Mucosa of descending colon (tissue), 3 donors: ENCODE measurements around the gene DNAI2. TPM values are rescaled to one million over a fixed set of nuclear protein-coding genes. Genes with fewer than 3 reads are reported as not detected.

Source experiments
- ATAC-seq: fragments of 200-7000 bp; cut with Tn5 transposase; one replicate; pipeline ENCODE4 v1.9.1; 2020; ENCODE audit warnings: mild to moderate bottlenecking, moderate library complexity
- DNase-seq, 3 donors: peaks; one replicate each; pipeline ENCODE4 v3.0.0-alpha.2; 2020
- H3K36me3 ChIP-seq: fragments of 200-600 bp; one replicate; pipeline ENCODE4 v1.8.0; 2021; ENCODE audit warnings: low read depth, mild to moderate bottlenecking
- H3K4me1 ChIP-seq: fragments of 200-600 bp; one replicate; pipeline ENCODE4 v1.8.0; 2021; ENCODE audit warnings: low read depth, mild to moderate bottlenecking
- H3K4me3 ChIP-seq: fragments of 200-600 bp; one replicate; pipeline ENCODE4 v1.8.0; 2021; ENCODE audit warnings: mild to moderate bottlenecking
- H3K9me3 ChIP-seq: fragments of 200-600 bp; one replicate; pipeline ENCODE4 v1.8.0; 2021; ENCODE audit warnings: mild to moderate bottlenecking
- CTCF ChIP-seq: fragments of 200-600 bp; IDR thresholded peaks from one replicate; pipeline ENCODE4 v1.8.0; 2022; ENCODE audit warnings: antibody characterized with exemption, mild to moderate bottlenecking
- intact Hi-C, 2 donors: fragments of 100-400 bp; cut with DNase I in 1 of 2; cut with micrococcal nuclease in 1 of 2; formaldehyde crosslinking; loops; one replicate each; pipeline versions ENCODE4 v1.11.0 to v1.11.1; 2022; cut with DNase I, micrococcal nuclease
- total RNA-seq, 3 donors: library from RNA; stranded (reverse); fragmentation: NEBNext Ultra II Directional in 2 of 3; extraction: Animal tissue kit (Norgen Biotek cat#: 25700) in 2 of 3; gene quantifications; one replicate each; pipeline versions ENCODE4 v1.2.1 to v1.2.4, GENCODE V29; 2021 to 2023
- donor health status: DM: no; HTN: no; CAD: no; lungs with moderate emphysema.
- donor health status: DM: no; HTN: no; CAD: no.
- donor health status: DM: no; HTN: yes; CAD: no.

Gene DNAI2
- total RNA-seq, 3 donors from 2014 or later: not detected

- no peak for ATAC-seq
- peaks cover 4% of the 10 kb centered on the region for H3K4me1 ChIP-seq
- intact Hi-C loops: no loop called here
- H3K36me3 ChIP-seq: no peaks in the 10 kb centered on the region
- no peak overlapping the region for H3K4me3 ChIP-seq
- DNase-seq: no peak
- H3K9me3 ChIP-seq: no peaks in the 10 kb centered on the region
- no peak for TF ChIP-seq CTCF
Observed at GRCh38 chr17:74358697-74359096, 84.7 kb downstream of the DNAI2 start.

GRCh38 chr17:74359916-74360315 is 85.9 kb downstream of the DNAI2 start:
- Histone ChIP-seq H3K36me3 (no peaks in the 10 kb centered on the region), H3K4me3 (no peak overlapping the region), H3K9me3 (no peaks in the 10 kb centered on the region), H3K4me1 (peaks cover 4% of the 10 kb centered on the region)
- TF ChIP-seq CTCF: no peak
- intact Hi-C loops: no loop called here
- ATAC-seq (no peak), DNase-seq (no peak)

DNA sequence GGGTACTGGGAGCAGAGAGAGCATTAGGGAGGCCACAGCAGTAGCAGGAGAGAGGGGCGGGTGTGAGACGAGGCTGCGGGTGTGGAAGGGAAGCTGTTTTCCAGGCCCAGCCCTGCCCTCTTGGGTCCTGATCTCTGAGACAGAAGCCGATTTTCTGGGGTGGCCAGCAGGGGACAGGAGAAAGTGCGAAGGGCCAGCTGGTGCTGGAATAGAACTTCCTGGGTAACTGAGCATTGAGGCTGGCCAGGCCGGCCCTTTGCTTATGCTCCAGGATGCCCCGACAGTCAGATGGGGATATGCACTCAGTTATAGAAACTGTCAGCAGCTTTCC is 86.8 kb downstream of the DNAI2 start:
- Histone ChIP-seq H3K4me3 (no peak overlapping the region), H3K9me3 (no peaks in the 10 kb centered on the region), H3K4me1 (peaks cover 4% of the 10 kb centered on the region), H3K36me3 (no peaks in the 10 kb centered on the region)
- DNase-seq (no peak), ATAC-seq (no peak)
- TF ChIP-seq CTCF: no peak
- intact Hi-C loops: no loop called here

GRCh38 chr17:74361230-74362068 is 87.4 kb downstream of the DNAI2 start, which contains the start of gene BTBD17:
BTBD17 (minus strand) TSS chr17:74361868; CDS start chr17:74361819, 49 bp downstream.
- Histone ChIP-seq H3K4me3 (no peak within 1 kb of the TSS), H3K4me1 (peaks cover 4% of the 10 kb centered on the region), H3K36me3 (no peaks in the 10 kb centered on the region), H3K9me3 (no peaks in the 10 kb centered on the region)
- DNase-seq (peak in 2 of 3 donors; percentile 69 to 78), ATAC-seq (peak; percentile 72)
- intact Hi-C loops: no loop called here
- peak; percentile 60 for TF ChIP-seq CTCF

GRCh38 chr17:74362069-74362405 is 88.0 kb downstream of the DNAI2 start:
- no peak overlapping the region for H3K4me3 ChIP-seq
- peaks cover 4% of the 10 kb centered on the region for H3K4me1 ChIP-seq
- ATAC-seq (no peak), DNase-seq (no peak)
- H3K9me3 ChIP-seq: no peaks in the 10 kb centered on the region
- no peaks in the 10 kb centered on the region for H3K36me3 ChIP-seq
- TF ChIP-seq CTCF: no peak
- intact Hi-C loops: no loop called here
